ENCODE measurements around the gene PFN3. TPM values are rescaled to one million over a fixed set of nuclear protein-coding genes. Genes with fewer than 3 reads are reported as not detected.

Gene PFN3
- total RNA-seq, 1 experiment from 2014 or later: 0.48 TPM

- DNase-seq (ENCODE audit: low spot score) (no peak), ATAC-seq (no peak)
- ChIA-PET CTCF (interaction anchor here (1.3 to 3.7 kb wide), 7 partner anchors 11 to 105 kb away, joined by 3 to 32 read pairs (median 6); no protein-coding TSS in a partner anchor), POLR2A (no interaction called here)
- Mint-ChIP-seq H3K9me3 (no peaks in the 10 kb centered on the region), H3K27me3 (ENCODE audit: low read depth) (peaks cover 54% of the 10 kb centered on the region), H3K4me3 (no peak overlapping the region), H3K4me1 (no peaks in the 10 kb centered on the region), H3K27ac (no peak overlapping the region), H3K36me3 (no peaks in the 10 kb centered on the region)
- TF ChIP-seq ZNF219 (CRISPR knock-in tag; IDR thresholded peaks at IDR 0.05; ENCODE audit: borderline replicate concordance): no peak
- no peak for TF ChIP-seq ETV6 (CRISPR knock-in tag; IDR thresholded peaks at IDR 0.05)
- TF ChIP-seq TCF7 (CRISPR knock-in tag; IDR thresholded peaks at IDR 0.05; ENCODE audit: low read depth): no peak
- TF ChIP-seq, protein P1, sequence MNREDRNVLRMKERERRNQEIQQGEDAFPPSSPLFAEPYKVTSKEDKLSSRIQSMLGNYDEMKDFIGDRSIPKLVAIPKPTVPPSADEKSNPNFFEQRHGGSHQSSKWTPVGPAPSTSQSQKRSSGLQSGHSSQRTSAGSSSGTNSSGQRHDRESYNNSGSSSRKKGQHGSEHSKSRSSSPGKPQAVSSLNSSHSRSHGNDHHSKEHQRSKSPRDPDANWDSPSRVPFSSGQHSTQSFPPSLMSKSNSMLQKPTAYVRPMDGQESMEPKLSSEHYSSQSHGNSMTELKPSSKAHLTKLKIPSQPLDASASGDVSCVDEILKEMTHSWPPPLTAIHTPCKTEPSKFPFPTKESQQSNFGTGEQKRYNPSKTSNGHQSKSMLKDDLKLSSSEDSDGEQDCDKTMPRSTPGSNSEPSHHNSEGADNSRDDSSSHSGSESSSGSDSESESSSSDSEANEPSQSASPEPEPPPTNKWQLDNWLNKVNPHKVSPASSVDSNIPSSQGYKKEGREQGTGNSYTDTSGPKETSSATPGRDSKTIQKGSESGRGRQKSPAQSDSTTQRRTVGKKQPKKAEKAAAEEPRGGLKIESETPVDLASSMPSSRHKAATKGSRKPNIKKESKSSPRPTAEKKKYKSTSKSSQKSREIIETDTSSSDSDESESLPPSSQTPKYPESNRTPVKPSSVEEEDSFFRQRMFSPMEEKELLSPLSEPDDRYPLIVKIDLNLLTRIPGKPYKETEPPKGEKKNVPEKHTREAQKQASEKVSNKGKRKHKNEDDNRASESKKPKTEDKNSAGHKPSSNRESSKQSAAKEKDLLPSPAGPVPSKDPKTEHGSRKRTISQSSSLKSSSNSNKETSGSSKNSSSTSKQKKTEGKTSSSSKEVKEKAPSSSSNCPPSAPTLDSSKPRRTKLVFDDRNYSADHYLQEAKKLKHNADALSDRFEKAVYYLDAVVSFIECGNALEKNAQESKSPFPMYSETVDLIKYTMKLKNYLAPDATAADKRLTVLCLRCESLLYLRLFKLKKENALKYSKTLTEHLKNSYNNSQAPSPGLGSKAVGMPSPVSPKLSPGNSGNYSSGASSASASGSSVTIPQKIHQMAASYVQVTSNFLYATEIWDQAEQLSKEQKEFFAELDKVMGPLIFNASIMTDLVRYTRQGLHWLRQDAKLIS (CRISPR knock-in tag; IDR thresholded peaks at IDR 0.05; ENCODE audit: borderline replicate concordance): no peak
- no peak for TF ChIP-seq HMGA2 (CRISPR knock-in tag; IDR thresholded peaks at IDR 0.05)
- no peak for TF ChIP-seq ZNF138 (CRISPR knock-in tag; conservative IDR thresholded peaks at IDR 0.05)
- no peak for TF ChIP-seq NR2C2 (CRISPR knock-in tag; IDR thresholded peaks at IDR 0.05)
- no peak for TF ChIP-seq ATF1 (CRISPR knock-in tag; IDR thresholded peaks at IDR 0.05)
- TF ChIP-seq GTF2I (CRISPR knock-in tag; conservative IDR thresholded peaks at IDR 0.05): no peak
- TF ChIP-seq USF1 (CRISPR knock-in tag; IDR thresholded peaks at IDR 0.05): no peak
- TF ChIP-seq ZNF121 (CRISPR knock-in tag; IDR thresholded peaks at IDR 0.05): no peak
- TF ChIP-seq, protein P2, sequence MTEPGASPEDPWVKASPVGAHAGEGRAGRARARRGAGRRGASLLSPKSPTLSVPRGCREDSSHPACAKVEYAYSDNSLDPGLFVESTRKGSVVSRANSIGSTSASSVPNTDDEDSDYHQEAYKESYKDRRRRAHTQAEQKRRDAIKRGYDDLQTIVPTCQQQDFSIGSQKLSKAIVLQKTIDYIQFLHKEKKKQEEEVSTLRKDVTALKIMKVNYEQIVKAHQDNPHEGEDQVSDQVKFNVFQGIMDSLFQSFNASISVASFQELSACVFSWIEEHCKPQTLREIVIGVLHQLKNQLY (CRISPR knock-in tag; IDR thresholded peaks at IDR 0.05): no peak
- TF ChIP-seq NFYB (CRISPR knock-in tag; conservative IDR thresholded peaks at IDR 0.05; ENCODE audit: low read depth): no peak
- TF ChIP-seq FOXJ3 (CRISPR knock-in tag; IDR thresholded peaks at IDR 0.05; ENCODE audit: borderline replicate concordance): no peak
- TF ChIP-seq, protein P3, sequence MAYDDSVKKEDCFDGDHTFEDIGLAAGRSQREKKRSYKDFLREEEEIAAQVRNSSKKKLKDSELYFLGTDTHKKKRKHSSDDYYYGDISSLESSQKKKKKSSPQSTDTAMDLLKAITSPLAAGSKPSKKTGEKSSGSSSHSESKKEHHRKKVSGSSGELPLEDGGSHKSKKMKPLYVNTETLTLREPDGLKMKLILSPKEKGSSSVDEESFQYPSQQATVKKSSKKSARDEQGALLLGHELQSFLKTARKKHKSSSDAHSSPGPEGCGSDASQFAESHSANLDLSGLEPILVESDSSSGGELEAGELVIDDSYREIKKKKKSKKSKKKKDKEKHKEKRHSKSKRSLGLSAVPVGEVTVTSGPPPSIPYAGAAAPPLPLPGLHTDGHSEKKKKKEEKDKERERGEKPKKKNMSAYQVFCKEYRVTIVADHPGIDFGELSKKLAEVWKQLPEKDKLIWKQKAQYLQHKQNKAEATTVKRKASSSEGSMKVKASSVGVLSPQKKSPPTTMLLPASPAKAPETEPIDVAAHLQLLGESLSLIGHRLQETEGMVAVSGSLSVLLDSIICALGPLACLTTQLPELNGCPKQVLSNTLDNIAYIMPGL (CRISPR knock-in tag; IDR thresholded peaks at IDR 0.05): no peak
- TF ChIP-seq JAZF1 (CRISPR knock-in tag; IDR thresholded peaks at IDR 0.05): no peak
- TF ChIP-seq SMAD4 (CRISPR knock-in tag; IDR thresholded peaks at IDR 0.05): no peak
- TF ChIP-seq, protein P4, sequence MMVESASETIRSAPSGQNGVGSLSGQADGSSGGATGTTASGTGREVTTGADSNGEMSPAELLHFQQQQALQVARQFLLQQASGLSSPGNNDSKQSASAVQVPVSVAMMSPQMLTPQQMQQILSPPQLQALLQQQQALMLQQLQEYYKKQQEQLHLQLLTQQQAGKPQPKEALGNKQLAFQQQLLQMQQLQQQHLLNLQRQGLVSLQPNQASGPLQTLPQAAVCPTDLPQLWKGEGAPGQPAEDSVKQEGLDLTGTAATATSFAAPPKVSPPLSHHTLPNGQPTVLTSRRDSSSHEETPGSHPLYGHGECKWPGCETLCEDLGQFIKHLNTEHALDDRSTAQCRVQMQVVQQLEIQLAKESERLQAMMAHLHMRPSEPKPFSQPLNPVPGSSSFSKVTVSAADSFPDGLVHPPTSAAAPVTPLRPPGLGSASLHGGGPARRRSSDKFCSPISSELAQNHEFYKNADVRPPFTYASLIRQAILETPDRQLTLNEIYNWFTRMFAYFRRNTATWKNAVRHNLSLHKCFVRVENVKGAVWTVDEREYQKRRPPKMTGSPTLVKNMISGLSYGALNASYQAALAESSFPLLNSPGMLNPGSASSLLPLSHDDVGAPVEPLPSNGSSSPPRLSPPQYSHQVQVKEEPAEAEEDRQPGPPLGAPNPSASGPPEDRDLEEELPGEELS (CRISPR knock-in tag; IDR thresholded peaks at IDR 0.05): no peak
- TF ChIP-seq, protein P5, sequence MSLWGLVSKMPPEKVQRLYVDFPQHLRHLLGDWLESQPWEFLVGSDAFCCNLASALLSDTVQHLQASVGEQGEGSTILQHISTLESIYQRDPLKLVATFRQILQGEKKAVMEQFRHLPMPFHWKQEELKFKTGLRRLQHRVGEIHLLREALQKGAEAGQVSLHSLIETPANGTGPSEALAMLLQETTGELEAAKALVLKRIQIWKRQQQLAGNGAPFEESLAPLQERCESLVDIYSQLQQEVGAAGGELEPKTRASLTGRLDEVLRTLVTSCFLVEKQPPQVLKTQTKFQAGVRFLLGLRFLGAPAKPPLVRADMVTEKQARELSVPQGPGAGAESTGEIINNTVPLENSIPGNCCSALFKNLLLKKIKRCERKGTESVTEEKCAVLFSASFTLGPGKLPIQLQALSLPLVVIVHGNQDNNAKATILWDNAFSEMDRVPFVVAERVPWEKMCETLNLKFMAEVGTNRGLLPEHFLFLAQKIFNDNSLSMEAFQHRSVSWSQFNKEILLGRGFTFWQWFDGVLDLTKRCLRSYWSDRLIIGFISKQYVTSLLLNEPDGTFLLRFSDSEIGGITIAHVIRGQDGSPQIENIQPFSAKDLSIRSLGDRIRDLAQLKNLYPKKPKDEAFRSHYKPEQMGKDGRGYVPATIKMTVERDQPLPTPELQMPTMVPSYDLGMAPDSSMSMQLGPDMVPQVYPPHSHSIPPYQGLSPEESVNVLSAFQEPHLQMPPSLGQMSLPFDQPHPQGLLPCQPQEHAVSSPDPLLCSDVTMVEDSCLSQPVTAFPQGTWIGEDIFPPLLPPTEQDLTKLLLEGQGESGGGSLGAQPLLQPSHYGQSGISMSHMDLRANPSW (CRISPR knock-in tag; conservative IDR thresholded peaks at IDR 0.05; ENCODE audit: low read depth): no peak
- no peak for TF ChIP-seq E2F5 (CRISPR knock-in tag; IDR thresholded peaks at IDR 0.05)
These were observed 14.0 kb upstream of the PFN3 start for GRCh38 chr5:177414481-177414880.
